Fibroblast of skin of right quadriceps (primary cell): Measurements from ENCODE around the gene BCL7C.
"Not testable (repeated sequence)": the region's sequence is repeated elsewhere in the genome, so short reads cannot be mapped to it uniquely, and the experiment has no call there.

Experiments used
- DNase-seq: peaks from one replicate; pipeline ENCODE4 v3.0.0-alpha.2; 2013

The BCL7C gene

GRCh38 chr16:30860729-30861128, 33.1 kb downstream of the BCL7C start:
- not testable (repeated sequence) for DNase-seq

GRCh38 chr16:30858829-30859423, 35.0 kb downstream of the BCL7C start:
- DNase-seq, result no peak

- DNase-seq, result no peak
Measured at GRCh38 chr16:30858111-30858495, 35.8 kb downstream of the BCL7C start.

GRCh38 chr16:30853758-30854157, 40.1 kb downstream of the BCL7C start:
- no peak for DNase-seq

GRCh38 chr16:30850246-30850645, 43.6 kb downstream of the BCL7C start:
- DNase-seq, result no peak

GRCh38 chr16:30846649-30847402, 47.1 kb downstream of the BCL7C start:
- no peak for DNase-seq

- peak; percentile 84 for DNase-seq
Measured at GRCh38 chr16:30844671-30845449, 49.0 kb downstream of the BCL7C start.

- DNase-seq, result no peak
Measured at GRCh38 chr16:30844346-30844670, 49.6 kb downstream of the BCL7C start.

- no peak for DNase-seq
Measured at GRCh38 chr16:30843501-30843900, 50.4 kb downstream of the BCL7C start.

- DNase-seq, result no peak
Measured at GRCh38 chr16:30842971-30843370, 50.9 kb downstream of the BCL7C start.

- no peak for DNase-seq
Measured at GRCh38 chr16:30841332-30841731, 52.5 kb downstream of the BCL7C start.

GRCh38 chr16:30840611-30841010, 53.3 kb downstream of the BCL7C start:
- DNase-seq, result no peak

- DNase-seq, result no peak
Measured at GRCh38 chr16:30839523-30840227, 54.2 kb downstream of the BCL7C start.

- DNase-seq, result no peak
Measured at GRCh38 chr16:30838876-30839471, 54.9 kb downstream of the BCL7C start.

GRCh38 chr16:30837904-30838303, 56.0 kb downstream of the BCL7C start:
- DNase-seq, result no peak
